B cell (primary cell): ENCODE results near the gene KIAA1328.

Source experiments
- EZH2 ChIP-seq: IDR thresholded peaks from 2 replicates; pipeline ENCODE4 v1.6.1; 2012; ENCODE audit warnings: borderline replicate concordance, low read depth, mild to moderate bottlenecking, moderate library complexity, low read length; ENCODE audit not compliant: insufficient read depth, poor library complexity, severe bottlenecking
- TF ChIP-seq, protein P1 (sequence below): fragments of 200-600 bp; IDR thresholded peaks from one replicate; pipeline ENCODE4 v1.8.0; 2022; ENCODE audit warnings: antibody characterized with exemption, mild to moderate bottlenecking

DNA sequence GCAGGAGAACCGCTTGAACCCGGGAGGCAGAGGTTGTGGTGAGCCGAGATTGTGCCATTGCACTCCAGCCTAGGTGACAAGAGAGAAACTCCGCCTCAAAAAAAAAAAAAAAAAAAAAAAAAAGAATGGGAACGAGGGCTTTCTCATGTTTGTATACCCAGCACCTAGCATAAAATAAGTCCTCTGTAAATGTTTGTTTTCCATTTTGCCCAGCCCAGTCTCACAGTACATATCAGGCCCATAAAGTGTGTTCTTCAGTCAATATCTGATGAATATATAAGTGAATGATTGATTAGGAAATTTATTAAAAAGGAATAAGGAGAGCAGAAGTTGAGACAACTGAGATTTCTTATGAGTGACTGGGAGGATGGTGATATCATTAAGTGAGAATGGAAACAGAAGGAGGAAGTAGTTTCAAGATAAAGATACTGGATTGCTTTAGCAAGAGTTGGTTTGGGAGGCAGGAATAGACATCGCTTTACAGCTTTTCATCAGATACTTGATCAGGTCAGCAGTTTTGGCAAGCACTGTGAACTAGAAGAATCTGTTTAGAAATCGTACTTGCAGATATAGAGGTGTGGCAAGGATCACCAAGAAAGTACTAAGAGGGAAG is 327.5 kb downstream of the KIAA1328 start:
- TF ChIP-seq, protein P1, sequence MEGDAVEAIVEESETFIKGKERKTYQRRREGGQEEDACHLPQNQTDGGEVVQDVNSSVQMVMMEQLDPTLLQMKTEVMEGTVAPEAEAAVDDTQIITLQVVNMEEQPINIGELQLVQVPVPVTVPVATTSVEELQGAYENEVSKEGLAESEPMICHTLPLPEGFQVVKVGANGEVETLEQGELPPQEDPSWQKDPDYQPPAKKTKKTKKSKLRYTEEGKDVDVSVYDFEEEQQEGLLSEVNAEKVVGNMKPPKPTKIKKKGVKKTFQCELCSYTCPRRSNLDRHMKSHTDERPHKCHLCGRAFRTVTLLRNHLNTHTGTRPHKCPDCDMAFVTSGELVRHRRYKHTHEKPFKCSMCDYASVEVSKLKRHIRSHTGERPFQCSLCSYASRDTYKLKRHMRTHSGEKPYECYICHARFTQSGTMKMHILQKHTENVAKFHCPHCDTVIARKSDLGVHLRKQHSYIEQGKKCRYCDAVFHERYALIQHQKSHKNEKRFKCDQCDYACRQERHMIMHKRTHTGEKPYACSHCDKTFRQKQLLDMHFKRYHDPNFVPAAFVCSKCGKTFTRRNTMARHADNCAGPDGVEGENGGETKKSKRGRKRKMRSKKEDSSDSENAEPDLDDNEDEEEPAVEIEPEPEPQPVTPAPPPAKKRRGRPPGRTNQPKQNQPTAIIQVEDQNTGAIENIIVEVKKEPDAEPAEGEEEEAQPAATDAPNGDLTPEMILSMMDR, result no peak
- no peak for TF ChIP-seq EZH2
